ENCODE results near the gene IRGC. TPM values are rescaled to one million over a fixed set of nuclear protein-coding genes. Genes with fewer than 3 reads are reported as not detected.

IRGC gene
- not detected in 2 replicates for total RNA-seq

GRCh38 chr19:43715776-43716175, at the start of gene IRGC:
Gene IRGC (plus strand): TSS chr19:43716076. CDS start chr19:43718559, 2,483 bp downstream.

GRCh38 chr19:43754503-43755255, 38.8 kb downstream of the IRGC start, which contains the start of gene SMG9:
Gene SMG9 (minus strand): TSS chr19:43754962. CDS start chr19:43750741, 4,221 bp downstream.

Other genes starting within 250 kb of the IRGC start
- gene PHLDB3, start 211.3 kb upstream of the IRGC start, total RNA-seq, result 41.0 and 48.2 TPM in 2 replicates
- gene ETHE1, start 188.9 kb upstream of the IRGC start, total RNA-seq, result 138 and 170 TPM in 2 replicates
- gene ZNF575, start 182.9 kb upstream of the IRGC start, total RNA-seq, result 0.28 TPM in 1 of 2 replicates, not detected in the other
- 23.2 and 28.4 TPM in 2 replicates for gene XRCC1, start 140.5 kb upstream of the IRGC start, total RNA-seq
- gene PINLYP, start 140.3 kb upstream of the IRGC start, total RNA-seq, result 0.98 and 7.4 TPM in 2 replicates
- gene IRGQ, start 119.9 kb upstream of the IRGC start, total RNA-seq, result 16.9 and 23.2 TPM in 2 replicates
- gene ZNF576, start 119.5 kb upstream of the IRGC start, total RNA-seq, result 10.9 and 12.2 TPM in 2 replicates
- not detected in 2 replicates for gene SRRM5, start 104.0 kb upstream of the IRGC start, total RNA-seq
- gene ZNF428, start 96.4 kb upstream of the IRGC start, total RNA-seq, result 20.9 and 21.7 TPM in 2 replicates
- gene CADM4, start 76.2 kb upstream of the IRGC start, total RNA-seq, result 13.9 and 18.8 TPM in 2 replicates
- 60.3 and 68.0 TPM in 2 replicates for gene PLAUR, start 45.9 kb upstream of the IRGC start, total RNA-seq
- gene SMG9, start 38.9 kb downstream of the IRGC start, total RNA-seq, result 11.8 and 13.7 TPM in 2 replicates
- 11.5 and 12.9 TPM in 2 replicates for gene KCNN4, start 64.9 kb downstream of the IRGC start, total RNA-seq
- gene LYPD5, start 86.4 kb downstream of the IRGC start, total RNA-seq, result 3.1 and 6.5 TPM in 2 replicates
- 2.0 and 4.7 TPM in 2 replicates for gene ZNF283, start 111.2 kb downstream of the IRGC start, total RNA-seq
- 0.92 and 0.93 TPM in 2 replicates for gene ZNF404, start 167.9 kb downstream of the IRGC start, total RNA-seq
- 2.7 and 5.4 TPM in 2 replicates for gene ZNF45, start 219.2 kb downstream of the IRGC start, total RNA-seq
- 0.79 and 1.8 TPM in 2 replicates for gene ZNF221, start 235.2 kb downstream of the IRGC start, total RNA-seq